ENCODE data around the gene PHRF1.
A peak's percentile ranks its signal among the peaks of the same experiment; 100 is the strongest.

Gene PHRF1

DNA sequence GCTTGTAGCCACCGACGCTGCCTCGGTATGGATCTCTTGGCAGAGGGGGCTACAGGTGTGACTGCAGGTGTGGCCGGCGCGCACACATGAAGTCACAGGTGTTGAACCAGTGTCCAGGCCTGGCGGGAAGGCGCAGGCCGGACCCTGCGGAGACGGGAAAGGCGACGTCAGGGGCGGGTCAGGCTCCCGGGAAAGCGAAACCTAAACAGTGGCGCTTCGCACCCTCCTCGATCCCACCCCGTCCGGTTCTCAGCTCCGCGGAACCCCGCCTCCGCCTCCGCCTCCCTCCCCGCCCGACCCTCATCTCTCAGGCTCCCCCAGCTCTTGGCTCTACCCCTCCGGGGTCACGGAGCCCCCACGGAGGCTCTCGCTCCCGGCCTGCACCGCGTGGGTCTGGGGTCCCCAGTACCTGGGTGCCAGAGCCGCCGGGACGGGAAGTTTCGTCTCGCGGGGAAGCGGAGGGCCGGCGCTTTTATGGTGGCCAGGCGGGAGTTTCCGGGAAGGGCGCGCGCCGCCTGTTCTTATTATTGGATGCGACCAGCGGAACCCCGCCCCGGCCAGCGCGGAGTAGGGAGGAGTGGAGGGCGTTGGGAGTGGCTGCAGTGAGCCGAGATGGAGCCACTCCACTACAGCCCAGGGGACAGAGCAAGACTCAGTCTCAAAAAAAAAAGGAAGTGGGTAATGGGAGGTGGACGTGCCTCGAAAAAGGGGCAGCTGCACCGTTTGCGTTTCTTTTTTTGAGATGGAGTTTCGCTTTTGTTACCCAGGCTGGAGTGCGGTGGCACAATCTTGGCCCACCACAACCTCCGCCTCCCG lies 39.4 kb downstream of the PHRF1 start, which contains the start of gene IRF7:
Gene IRF7 (minus strand): TSS at position 447 of the 816 bp plus-strand sequence. CDS start 586 bp downstream, outside the sequence.
- peak; percentile 92 for DNase-seq

DNA sequence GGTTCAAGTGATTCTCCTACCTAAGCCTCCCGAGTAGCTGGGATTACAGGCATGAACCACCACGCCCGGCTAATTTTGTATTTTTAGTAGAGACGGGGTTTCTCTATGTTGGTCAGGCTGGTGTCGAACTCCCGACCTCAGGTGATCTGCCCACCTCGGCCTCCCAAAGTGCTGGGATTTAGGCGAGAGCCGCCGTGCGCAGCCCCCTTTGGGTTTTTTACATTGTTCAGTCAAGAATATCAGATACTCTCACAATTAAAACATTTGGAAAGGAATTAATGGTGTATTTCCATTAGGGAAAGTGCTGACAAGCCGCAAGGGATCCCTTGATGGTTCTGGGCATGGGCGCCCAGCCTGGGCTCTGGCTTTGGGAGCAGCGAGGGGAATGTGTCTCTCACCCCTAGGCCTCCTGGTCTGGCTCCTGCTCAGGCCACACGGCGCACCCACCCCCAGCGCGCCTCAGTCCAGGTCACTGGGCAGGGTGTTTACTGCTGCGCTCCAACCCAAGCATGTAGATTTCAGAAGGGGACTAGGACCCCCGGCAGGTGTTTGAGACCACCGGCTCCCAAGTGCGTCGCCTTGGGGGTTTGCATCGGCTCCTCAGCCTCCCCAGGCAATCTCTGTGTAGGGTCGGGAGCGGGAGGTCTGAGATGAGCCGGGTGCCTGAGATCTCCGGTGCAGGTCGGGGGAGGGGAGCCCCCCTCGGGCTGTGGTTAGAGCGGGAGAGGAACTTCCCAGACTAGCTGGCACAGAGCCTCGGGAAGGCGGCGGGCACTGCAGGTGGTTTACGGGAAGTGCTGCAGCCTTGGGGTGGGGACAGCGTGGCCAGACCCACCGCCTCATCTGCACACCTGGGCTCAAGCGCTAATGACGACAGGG lies 40.3 kb downstream of the PHRF1 start:
- no peak for DNase-seq

DNA sequence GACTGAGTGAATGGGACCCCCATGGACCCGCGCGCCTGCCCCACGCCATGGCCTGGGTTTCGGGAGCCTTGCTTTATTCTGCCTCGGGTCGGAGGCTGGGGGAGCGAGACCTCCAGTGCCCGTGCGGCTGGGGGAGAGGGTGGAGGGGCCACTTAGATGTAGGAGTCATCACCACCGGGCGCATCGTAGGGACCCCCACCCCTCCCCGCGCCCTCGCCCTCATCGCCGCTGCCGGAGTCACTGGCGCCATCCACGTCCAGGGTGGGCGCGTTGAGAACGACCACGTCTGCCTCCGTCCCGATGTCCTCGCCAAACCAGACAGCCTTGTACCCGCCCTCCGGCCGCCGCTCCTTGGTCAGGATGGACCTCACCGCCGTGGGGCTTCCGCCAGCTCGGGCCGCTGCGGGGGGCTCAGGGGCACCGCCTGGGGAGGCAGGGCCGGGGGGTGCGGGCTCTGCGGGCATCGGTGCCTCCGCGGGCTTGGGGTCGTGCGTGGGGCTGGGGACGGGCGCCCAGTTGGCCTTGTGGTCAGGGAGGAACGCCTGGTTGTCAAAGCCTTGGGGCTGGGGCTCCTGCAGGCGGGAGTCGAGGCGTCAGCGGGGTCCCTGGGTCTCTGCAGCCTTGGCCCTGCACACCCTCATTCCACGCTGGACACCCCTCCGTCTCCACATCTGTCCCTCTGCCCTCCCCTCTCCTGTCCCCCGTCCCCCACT lies 41.1 kb downstream of the PHRF1 start:
- DNase-seq, result no peak

DNA sequence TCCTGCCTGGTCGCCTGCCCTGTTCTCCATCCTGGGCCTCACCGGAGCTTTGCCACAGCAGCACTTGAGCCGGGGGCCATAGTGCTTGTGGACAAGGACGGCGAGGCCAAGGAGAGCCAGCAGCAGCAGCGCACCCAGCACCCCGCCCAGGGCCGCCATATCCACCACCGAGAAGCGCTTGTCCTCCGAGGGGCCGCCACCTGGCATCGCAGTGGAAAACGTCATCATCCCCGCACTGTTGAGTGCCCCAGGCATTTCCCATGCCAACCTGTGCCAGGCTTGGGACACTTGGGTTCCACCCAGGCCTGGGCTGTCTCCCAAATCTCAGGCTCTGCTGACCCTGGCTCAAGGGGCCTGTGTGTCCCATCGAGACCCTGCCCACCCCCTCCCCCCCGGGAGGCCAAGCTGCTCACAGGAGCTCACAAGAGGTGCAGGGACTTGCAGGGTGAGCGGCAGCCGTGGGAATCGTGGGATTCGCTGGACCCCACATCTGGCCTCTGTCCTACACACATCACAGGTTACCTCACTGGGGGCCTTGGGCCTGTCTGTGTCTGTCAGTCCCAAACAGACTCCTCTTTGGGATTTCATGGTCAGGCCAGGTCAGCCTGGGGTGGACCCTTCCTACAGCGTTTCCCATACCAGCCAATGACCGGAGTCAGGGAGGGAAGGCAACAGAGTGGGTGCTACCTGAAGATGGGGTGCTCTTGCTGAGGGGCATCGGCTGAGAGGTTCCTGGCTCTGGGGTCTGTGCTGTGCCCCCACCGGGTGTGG lies 41.8 kb downstream of the PHRF1 start:
- DNase-seq, result no peak

DNA sequence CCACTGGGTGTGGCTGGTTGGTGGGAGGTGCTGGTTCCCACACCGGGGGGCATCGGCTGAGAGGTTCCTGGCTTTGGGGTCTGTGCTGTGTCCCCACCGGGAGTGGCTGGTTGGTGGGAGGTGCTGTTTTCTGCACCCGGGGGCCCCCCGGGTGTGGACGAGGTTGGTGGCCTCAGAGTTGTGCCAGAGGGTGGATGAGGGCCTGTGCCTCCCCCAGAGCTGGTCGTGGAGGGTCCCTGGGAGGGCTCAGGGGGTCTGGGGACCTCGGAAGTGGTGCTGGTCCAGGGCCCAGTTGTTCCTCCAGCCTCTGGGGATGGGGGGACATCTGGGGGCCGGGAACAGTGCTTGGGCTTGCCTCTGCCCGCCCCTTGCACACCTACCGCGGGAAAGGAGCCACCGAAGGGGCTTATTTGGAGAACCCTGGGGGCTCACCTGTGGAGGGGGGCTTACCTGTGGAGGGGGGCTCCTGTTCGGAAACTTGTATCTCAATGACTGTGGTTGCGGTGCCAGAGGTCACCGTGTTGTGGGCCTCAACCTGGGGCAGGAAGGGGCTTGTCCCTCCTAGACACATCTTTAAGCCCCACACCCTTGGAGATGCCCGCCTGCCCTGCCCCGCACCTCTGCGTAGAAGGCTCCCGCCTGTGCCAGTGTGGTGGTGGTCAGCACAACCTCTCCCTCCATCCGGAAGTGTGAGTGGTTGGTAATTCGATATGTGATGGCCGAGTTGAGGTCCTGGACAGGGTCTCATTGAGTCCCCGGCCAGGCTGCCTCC lies 42.8 kb downstream of the PHRF1 start:
- no peak for DNase-seq

DNA sequence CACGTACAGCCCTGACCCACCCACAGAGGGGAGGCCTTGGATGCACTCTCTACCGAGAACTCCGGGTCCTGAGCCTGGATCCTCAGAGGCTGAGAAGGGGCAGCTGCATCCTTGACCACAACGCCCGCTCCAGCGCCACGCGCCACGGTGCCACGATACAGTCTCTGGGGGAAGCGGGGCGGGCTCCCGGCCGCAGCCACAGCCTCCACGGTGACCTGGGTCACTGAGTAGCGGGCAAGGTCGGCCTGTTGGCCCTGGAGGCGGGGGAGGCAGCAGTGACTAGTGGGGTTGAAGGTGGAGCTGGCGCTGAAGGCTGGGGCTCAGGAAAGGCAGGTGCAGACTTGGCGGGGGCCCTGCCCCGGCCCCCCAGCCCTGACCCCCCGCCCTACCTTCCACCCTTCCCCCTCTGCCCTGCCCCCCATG lies 43.4 kb downstream of the PHRF1 start:
- no peak for DNase-seq

DNA sequence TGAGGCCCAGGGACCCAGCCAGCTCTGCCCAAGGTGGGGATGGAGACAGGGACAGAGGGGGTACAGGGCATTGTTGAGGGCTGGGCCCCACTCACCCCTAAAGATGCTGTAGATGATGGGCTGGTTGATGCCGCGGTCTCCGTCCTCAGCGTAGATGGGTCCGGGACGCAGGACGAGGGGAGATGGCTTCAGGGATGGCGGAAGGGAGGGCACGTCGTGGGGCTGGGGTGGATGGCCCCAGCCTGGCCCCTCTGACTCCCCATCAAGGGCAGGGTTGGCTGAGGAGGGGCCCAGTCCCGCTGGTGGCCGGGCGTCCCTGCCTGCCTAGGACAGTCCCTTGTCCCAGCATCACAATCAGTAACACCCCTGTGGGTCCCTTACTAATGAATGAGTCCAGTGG lies 43.9 kb downstream of the PHRF1 start:
- DNase-seq, result no peak

DNA sequence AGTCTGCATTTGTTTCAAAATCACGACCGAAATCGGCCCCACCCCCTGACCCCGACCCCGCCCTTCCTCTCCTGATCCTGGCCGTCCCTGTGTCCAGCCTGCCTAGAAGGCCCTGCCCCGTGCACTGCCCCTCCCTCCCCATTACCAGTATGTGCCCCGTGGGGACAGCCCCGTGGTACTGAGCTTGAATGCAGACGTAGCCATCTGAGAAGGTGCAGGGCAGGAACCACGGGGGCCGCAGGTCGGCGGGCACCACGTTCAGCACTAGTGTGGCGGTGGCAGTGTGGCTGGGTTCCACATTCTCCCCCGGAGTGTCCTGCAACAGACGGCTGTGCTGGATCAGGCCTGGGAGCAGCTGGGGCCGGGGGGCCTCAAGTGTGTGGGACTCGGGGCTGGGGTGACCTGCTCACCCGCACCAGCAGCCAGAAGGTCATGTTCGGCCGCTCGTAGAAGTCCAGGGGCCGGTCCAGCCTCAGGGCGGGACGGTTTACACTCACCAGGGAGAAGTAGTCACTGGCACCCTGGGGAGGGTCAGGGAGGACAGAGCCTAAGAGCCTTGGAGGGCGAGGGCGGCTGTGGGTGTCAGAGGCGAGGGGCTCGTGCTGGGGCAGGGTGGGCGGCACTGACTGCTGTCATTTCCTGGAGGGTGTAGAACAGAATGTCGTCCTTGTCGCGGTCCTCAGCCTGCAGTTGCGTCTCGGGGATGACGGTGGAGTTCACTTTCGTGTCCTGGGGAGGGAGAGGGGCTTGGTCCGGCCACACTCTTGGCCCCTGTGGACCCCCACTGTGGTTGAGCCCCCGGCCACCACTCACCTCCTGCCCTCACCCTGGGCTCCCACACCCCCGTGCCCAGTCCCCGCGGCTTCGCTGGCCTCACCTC lies 44.9 kb downstream of the PHRF1 start:
- DNase-seq, result no peak

DNA sequence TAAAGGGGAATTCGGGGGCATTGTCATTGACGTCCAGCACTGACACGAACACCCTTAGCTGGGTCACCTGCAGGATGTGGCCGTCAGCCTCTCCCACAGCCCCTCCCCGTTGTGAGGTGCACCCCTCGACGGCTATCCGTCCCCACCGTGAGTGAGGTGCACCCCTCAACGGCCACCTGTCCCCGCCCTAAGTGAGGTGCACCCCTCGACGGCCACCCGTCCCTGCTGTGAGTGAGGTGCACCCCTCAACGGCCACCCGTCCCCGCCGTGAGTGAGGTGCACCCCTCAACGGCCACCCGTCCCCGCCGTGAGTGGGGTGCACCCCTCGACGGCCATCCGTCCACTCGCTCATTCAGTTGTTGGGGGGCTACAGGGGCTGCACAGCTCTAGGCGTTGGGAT lies 45.6 kb downstream of the PHRF1 start:
- no peak for DNase-seq

DNA sequence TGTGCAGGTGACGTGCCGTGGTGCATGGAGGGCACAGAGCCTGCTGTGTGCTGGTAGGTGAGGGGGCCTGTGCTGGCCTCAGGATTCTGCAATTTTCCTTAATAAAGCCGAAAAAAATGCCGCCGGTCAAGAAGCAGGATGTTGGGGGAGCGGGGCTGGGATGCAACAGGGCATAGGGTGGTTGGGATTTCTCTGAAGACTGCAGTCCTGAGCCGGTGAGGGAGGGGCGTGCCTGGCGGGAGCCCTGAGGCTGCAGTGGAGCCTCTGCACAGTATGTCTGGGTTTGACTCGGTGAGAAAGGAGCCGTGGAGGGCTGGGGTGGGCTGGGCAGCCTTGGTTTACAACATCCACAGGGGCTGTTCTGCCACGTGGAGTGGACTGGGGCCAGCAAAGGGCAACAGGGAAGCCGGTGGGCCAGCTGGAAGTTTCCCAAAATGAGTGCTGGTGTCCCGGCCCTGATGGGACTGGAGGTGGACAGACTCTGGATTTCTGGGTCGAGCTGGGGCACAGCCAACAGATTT lies 47.1 kb downstream of the PHRF1 start:
- no peak for DNase-seq

DNA sequence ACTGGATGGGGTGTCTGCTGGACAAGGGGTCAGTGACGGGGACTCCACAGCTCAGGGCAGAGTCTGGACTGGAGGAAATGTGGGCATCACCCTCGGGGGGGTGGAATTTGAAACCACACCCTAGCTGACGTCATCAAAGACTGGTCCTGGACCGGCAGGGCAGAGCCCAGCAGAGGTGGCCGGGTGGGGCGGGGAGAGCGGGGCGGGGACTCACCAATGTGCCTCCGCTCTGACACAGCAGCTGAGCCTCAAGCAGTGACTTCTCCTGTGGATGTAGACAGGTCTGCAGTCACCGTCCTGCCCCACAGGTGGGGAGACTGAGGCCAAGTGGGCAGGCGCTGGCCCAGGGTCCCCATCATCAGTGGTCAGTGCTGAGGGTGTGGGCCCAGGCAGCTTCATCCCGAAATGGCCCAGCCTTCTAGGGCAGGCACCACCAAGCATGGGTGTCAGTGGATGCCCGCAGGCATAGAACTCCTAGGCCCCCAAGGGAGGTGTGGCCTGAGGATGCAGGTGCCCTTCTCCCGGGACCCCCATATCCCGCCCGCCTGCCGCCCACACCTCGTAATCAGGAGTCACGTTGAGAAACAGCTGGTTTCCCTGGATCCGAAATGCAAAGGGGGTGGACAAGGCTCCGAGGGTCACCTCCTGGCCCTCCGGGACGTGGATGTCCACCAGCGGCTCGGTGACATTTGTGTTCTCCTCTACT lies 47.9 kb downstream of the PHRF1 start:
- no peak for DNase-seq

DNA sequence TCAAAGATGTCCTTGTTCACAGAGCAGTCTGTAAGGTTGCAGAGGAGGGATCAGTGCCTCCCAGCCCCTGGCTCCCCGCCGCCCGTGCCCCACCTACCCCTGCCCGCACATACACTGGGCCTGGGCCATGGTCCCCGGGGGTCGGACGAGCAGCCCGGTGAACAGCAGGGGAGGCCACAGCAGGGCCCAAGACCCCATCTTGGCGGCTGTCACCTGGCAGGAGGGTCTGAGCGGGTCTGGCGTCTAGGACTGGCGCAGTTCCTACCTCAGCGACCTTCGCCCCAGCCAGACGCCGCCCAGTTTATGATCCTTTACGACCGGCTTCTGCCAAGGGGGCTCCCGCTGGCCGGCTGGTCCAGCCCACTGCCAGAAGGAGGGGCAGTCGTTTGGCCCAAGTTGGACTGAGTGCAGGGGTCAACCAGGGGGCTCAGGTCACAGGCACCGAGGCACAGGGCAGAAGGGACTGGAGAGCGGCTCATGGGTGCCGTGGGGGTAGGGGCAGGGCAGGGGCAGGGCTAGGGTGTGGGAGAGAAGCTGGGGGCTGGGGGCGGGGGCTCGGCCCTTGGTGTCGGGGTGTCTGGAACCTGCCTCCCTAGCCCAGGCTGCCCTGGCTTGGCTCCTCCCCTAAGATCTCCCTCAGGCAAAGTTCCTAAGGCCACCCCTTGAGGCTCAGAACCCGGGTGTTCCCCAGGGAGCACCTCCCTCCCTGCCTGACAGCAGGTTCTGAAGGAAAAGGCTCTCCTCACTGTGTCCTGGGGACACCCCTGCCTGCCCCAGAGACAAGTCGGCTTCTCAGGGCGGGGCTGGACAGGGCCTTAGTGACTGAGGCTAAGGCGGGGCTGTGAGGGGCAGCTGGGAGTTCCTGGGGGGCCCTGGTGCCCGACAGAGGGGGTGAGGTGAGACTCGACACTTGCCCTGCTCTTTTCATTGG lies 48.7 kb downstream of the PHRF1 start, which contains the start of gene CDHR5:
Gene CDHR5 (minus strand): TSS at position 251 of the 931 bp plus-strand sequence. CDS start 53 bp downstream, at position 198.
- DNase-seq, result peak; percentile 46

DNA sequence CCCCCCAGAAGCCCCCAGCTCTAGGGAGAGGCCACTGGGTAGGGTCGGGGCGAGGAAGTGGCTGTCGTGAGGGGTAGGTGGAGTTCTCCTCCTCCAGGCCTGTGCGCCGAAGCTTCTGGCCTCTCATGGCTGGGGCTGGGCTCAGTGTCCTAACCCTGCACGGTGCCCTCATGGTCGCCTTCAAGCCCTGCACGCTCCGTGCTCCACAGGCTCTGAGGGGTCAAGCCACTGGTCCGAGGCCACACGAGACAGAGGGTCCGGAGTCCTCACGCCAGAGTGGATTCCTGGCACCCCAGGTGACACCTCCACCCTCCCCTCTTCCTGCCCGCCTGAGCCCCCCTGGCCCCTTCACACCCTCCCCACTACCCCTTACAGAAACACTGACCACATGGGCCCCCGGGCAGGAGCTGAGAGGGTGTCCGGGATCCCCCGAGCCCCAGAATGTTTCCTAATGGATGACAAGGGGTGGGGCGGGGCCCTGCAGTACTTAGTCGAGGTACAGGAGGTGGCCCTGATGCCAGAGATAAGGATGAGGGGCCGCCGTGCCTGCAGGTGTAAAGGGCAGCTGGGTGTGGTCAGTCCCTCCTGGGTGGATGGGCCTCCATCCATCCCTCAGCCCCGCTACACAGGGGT lies 49.5 kb downstream of the PHRF1 start:
- no peak for DNase-seq

DNA sequence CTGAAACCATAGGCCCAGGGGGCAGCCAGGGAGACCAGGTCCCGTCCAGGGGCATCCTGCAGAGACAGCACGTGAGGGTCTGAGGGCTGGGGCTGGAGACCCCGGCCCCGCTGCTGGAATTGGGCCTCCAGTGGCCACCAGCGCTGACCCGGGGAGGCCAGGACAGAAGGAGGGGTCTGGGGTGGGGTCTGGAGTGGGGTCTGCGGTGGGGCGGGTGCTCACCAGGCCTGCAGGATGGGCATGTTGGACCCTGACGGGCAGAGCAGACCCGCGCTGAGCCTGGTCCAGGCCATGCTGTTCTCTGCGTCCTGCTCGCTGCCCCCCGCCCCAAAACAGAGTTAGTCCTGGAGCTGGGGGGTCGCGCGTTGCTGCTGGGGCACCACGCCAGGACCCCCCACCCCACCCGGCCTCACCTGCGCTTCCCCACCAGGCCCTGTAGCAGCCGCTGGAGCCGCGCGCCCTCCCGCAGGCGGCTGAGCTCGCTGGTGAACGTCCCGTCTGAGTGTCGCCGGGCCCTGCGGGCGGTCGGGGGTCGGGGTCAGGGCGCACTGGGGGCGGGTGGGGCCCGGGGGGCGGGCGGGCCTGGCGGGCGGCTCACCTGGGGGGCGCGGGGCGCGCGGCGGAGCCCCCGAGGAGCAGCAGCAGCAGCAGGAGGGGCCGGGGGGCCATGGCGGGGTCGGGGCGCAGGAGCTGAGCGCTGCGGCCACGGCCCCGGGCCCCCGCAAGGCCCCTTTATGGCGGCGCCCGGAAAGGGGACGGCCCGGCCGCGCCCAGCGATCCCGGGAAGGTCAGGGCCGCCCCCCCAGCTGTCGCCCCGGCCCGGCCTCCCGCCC lies 50.4 kb downstream of the PHRF1 start, which contains the start of gene SCT:
Gene SCT (minus strand): TSS at position 707 of the 833 bp plus-strand sequence. CDS start 38 bp downstream, at position 669.
- DNase-seq, result no peak

DNA sequence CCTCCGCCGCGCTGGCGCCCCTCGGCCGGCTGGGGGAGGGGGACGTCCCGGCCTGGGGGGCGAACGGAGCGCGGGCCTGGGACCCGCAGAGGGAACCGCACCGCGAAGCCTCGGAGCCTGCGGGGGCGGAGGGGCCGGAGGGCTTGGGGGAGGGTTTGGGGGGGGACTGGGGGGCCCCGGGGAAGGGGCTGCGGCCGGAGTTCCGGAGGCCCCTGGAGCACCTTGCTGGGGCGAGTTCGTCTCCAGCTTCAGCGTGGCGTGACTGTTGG lies 51.0 kb downstream of the PHRF1 start:
- DNase-seq, result no peak

DNA sequence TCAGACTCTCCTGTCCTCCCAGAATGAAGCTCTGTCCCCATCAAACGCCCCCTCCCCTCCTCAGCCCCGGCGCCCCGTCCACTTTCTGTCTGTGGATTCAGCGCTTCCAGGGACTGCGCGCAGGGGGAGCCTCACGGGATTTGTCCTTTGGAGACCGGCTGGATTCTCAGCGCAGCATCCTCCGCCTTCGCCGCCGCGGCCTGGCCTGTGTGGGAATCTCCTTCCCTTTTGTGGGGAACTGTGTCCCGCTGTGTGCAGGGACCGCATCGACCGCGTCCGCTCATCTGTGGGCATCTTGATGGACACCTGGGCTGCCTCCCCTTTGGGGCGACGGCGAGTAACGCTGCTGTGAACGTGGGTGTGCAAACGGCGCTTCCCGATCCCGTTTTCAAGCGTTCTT lies 51.8 kb downstream of the PHRF1 start:
- peak; percentile 29 for DNase-seq

DNA sequence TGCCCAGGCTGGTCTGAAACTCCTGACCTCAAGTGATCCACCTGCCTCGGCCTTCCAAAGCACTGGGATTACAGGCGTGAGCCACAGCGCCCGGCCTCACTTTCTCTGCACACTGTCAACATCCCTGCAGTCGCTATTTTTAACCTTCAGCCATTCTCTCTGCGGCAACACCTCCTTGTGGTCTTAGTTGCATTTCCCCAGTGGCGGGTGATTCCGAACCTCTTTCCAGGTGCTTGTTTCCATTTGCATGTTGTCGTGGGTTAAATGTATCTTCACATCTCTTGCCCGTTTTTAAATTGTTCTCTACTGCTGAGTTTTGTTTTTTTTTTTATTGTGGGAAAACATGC lies 52.9 kb downstream of the PHRF1 start:
- DNase-seq, result no peak

All from right kidney (tissue), 1 donor.